GM21360 (cell line): ENCODE results near the gene RASSF7.
A peak's percentile ranks its signal among the peaks of the same experiment; 100 is the strongest.
"Not testable (repeated sequence)": the region's sequence is repeated elsewhere in the genome, so short reads cannot be mapped to it uniquely, and the experiment has no call there.

Experiments
- ATAC-seq: cut with Tn5 transposase; IDR thresholded peaks from one replicate; pipeline ENCODE4 v1.9.1; 2021; ENCODE audit warnings: mild to moderate bottlenecking, moderate library complexity; ENCODE audit not compliant: unreplicated experiment

RASSF7 gene, protein sequence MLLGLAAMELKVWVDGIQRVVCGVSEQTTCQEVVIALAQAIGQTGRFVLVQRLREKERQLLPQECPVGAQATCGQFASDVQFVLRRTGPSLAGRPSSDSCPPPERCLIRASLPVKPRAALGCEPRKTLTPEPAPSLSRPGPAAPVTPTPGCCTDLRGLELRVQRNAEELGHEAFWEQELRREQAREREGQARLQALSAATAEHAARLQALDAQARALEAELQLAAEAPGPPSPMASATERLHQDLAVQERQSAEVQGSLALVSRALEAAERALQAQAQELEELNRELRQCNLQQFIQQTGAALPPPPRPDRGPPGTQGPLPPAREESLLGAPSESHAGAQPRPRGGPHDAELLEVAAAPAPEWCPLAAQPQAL

DNA sequence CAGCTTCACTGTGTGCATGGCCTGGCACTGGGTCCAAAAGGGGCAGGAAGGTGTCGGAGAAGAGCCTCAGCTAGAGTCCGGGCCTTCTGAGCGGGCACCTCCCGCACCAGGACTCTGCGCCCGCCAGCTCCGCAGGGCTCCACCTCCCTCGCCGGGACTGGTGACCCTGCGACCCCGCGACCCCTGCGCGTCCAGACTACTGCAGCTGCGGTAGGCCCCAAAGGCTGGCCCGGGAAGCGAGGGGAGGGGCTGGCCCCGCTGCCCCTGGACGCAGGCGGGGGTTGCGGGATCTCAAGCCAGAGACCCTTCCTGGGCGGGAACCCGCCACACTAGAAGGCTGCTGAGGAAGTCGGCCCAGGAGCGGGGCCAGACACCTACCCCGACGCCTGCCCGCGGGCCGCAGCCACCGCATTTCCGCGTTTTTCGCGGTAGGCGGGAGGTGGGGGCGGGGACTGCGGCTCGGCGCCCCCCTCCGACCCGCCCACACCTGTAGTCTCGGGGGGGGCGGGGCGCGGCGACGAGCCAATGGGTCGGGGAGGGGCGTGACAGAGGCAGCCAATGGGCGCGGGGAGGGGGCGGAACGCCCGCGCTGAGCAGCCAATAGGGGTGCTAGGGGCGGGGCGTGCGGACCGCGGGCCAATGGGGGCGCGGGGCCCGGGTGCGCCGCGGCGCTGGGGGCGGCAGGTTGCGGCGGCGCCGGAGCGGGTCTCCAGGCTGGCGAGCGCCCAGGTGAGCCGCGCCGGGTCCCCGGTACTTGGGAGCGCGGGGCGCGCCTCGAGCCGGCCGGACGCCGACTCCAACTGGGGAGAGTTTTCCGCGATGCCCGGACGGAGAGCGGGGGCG is at the start of gene RASSF7, which contains the start of gene LMNTD2:
RASSF7 (plus strand) TSS at position 666 of the 843 bp plus-strand sequence. CDS start 799 bp downstream, outside the sequence.
LMNTD2 (minus strand) TSS at position 434 of the 843 bp plus-strand sequence; CDS start at position 412, 22 bp downstream.
- peak; percentile 70 for ATAC-seq

DNA sequence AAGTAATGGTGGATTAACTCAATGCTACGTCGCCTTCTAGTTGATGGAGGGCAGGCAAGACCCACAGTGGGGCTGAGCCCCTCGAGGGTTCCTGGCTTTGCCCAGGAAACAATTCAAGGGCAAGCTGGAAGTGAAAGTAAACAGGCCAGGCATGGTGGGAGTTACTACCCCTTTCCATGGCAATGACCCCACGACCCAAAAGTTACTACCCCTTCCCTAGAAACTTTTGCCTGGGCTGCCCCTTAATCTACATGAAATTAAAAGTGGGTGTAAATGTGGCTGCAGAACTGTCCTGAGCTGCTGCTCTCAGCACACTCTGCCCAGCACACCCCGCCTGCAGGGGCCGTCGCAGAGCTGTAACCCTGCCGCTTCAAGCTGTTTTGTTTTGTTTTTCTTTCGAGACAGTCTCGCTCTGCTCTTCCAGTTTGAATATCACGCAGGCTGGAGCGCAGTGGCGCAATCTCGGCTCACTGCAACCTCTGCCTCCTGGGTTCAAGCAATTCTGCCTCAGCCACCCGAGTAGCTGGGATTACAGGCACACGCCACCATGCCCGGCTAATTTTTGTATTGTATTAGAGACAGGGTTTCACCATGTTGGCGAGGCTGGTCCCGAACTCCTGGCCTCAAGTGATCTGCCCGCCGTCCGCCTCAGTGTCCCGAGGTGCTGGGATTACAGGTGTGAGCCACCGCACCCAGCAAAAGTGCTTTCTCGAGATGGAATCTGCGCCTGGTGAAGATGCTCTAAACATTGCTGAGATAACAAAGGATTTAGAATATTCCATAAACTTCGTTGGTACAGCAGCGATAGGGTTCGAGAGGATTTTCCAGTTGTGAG is 47.8 kb upstream of the RASSF7 start:
- no peak for ATAC-seq

DNA sequence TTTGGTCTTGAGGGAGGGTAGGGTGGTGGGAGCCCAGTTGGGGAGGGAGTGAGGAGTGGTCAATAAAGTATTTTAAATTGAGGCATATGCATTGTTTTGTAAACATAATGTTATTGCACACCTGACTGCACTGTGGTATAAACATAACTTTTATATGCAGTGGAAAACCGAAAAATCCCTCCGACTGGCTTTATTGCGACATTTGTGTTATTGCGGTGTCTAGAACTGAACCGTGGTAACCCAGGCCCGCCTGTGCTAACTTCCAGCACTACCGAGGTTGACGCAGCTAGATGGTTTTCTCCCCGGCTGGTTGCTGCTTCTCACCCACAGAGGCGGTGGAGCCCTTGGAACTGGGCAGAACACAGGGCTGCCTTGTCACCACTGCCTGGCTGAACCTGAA is 46.2 kb upstream of the RASSF7 start:
- ATAC-seq = no peak

DNA sequence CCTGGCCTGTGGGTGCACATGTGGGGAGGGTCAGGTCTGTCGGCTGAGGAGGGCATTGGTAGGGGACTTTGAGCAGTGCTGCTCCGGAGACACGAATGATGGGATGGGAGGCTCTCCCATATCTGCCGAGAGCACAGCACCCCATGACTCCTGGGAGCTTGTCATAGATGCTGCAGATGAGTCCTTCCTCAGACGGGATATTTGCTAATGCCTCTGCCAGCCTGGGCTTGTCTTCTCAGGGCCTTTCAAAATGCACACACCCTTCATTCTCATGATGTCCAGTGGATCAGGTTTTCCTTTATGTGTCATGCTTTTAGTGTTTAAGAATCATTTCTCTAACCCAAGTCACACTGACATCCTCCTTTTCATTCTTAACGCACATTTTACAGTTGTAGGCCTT is 45.6 kb upstream of the RASSF7 start:
- no peak for ATAC-seq

DNA sequence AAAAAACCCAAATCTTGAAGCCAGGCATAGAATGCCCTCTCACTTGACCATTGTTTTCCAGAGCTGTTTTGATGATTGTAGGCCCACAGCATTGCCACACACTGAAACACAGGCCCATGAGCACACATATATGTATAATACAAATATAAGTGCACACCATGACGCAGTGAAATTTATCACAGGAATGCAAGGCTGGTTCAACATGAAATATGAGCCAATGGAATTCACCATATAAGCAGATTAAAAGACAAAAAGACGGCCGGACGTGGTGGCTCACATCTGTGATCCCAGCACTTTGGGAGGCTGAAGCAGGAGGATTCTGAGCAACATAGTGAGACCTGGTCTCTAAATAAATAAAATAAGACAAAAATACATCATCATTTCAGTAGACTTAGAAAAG is 44.4 kb upstream of the RASSF7 start:
- no peak for ATAC-seq

DNA sequence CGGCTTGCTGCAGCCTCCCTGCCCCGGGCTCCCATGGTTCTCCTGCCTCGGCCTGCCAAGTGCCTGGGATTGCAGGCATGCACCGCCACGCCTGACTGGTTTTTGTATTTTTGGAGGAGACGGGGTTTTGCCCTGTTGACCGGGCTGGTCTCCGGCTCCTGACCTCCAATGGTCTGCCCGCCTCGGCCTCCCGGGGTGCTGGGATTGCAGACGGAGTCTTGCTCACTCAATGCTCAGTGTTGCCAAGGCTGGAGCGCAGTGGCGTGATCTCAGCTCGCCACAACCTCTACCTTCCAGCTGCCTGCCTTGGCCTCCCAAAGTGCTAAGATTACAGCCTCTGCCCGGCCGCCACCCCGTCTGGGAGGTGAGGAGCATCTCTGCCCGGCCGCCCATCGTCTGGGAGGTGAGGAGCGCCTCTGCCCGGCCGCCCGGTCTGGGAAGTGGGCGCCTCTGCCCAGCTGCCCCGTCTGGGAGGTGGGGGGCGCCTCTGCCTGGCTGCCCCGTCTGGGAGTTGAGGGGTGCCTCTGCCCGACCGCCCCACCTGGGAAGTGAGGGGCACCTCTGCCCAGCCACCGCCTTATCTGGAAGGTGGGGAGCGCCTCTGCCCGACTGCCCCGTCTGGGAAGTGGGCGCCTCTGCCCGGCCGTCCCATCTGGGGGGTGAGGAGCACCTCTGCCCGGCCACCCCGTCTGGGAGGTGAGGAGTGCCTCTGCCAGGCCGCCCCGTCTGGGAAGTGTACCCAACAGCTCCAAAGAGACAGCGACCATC is 43.7 kb upstream of the RASSF7 start:
- not testable (repeated sequence) for ATAC-seq

DNA sequence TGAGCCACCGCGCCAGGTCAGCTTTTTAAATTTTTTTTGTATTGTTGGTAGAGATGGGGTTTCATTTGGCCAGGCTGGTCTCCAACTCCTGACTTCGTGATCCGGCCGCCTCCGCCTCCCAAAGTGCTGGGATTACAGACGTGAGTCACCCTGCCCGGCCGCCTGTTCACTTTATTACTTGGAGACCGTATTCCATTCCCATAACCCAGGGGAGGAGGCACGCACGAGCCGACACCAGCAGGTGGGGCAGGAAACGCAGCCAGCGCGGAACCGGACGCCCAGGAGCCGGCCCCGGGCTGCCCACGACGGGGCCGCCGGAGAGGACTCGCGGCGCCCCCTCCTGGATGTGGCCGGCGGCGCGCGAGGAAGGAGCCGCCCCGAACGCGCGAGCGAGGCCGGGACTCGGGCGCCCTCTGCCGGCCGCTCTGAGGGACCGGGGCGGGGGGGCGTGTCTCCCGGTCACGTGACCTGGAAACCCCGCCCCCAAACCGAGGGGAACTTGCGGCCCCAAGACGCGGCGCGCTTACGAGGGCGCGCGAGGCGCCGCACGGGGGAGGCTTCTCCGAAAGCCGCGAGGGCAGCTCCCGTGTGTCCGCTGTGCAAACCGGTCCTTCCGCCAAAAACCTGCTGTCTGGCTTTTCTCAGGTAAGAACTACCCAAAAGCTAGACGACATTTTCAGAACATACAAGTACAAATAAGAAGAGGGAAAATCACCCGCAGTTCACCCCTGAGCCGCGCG is 42.1 kb upstream of the RASSF7 start:
- ATAC-seq = peak; percentile 91

DNA sequence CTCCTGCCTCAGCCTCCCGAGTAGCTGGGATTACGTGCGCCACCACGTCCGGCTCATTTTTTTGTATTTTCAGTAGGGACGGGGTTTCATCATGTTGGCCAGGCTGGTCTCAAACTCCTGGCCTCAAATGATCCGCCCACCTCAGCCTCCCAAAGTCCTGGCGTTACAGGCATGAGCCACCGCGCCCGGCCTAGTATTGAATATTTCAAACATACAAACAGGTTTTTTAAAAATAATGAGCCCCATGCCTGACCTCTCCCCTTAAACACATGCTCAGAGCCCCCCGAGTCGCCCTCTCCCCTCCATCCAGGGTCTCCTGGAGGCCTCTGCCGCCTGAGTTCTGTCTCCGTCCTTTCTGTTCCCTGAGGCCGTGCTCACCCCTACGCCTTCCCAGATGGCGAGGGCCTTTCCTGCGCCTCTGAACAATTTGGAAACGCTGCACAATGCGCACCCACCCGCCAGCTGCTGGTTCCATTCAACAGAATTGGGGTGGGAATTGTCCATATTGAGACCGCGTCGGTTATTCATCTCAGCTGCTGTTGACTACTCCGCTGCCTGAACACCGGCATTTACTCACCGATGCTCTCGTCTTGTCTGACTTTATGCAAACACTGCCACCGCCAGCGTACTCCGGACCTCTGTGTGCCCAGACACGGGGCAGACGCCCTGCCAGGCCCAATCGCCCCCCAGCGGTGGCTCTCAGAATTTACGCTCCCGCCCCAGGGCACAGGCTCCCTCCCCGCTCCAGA is 40.2 kb upstream of the RASSF7 start:
- no peak for ATAC-seq

DNA sequence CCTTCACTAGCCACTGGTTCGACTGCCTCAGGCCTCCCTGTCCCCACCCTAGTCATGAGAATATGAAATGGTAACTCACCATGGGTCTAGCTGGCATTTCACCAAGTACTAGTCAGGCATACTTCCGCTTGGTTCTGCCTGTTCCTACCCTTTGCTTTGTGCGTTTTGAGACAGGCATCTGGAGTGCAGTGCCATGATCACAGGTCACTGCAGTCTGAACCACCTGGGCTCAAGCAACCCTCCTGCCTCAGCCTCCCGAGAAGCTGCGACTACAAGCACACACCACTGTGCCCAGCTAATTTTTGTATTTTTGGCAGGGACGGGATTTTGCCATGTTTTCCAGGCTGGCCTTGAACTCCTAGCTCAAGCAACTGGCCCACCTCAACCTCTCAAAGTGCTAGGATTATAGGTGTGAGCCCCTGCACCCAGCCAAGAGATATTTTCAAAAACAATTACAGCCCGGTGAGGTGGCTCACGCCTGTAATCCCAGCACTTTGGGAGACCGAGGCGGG is 39.5 kb upstream of the RASSF7 start:
- no peak for ATAC-seq

DNA sequence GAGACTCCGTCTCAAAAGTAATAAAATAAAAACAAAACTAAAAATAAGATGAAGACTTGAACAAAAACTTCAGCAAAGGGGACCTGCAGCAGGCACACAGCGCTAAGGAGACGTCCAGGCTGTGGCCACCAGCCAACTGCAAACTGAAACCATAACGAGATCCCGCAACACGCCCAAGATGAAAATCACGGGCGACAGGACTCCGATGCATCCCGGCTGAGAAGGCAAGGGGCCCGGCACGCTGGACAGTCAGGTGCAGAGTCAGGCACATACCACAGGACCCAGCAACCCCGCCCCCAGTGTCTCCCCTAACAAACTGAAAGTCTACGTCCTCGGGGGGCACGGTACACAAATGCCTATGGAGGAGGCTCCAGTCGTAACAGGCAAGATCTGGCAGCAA is 34.6 kb upstream of the RASSF7 start:
- no peak for ATAC-seq

DNA sequence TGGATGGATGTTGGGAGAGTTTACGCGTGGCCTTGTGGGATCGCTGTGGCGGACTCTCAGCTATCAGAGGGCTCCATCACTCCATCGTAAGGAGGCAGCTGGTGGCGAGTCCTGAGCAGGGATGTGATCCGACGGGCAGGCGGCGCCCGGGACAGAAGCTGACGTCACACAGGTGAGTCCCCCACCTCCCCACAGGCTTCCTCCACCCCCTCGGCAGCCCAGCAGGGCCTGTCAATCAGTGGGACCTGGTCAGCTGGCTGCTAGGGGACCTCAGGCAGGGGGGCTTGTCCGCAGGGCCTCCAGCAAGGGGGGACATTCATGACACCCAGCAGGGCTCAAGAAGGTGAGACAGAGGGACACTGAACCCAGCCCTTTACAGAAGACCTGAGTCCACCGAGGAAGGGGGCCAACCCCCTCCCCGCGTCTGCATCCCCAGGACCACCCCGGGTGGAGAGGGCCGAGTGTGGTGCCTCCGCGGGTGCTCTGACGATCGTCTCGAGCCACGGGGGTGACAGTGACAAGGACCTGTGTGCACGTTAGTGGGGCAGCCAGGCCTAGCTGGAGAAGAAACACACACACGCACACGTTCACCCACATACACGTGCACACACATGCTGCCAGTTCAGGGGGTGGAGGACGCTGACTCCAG is 32.5 kb upstream of the RASSF7 start:
- no peak for ATAC-seq

DNA sequence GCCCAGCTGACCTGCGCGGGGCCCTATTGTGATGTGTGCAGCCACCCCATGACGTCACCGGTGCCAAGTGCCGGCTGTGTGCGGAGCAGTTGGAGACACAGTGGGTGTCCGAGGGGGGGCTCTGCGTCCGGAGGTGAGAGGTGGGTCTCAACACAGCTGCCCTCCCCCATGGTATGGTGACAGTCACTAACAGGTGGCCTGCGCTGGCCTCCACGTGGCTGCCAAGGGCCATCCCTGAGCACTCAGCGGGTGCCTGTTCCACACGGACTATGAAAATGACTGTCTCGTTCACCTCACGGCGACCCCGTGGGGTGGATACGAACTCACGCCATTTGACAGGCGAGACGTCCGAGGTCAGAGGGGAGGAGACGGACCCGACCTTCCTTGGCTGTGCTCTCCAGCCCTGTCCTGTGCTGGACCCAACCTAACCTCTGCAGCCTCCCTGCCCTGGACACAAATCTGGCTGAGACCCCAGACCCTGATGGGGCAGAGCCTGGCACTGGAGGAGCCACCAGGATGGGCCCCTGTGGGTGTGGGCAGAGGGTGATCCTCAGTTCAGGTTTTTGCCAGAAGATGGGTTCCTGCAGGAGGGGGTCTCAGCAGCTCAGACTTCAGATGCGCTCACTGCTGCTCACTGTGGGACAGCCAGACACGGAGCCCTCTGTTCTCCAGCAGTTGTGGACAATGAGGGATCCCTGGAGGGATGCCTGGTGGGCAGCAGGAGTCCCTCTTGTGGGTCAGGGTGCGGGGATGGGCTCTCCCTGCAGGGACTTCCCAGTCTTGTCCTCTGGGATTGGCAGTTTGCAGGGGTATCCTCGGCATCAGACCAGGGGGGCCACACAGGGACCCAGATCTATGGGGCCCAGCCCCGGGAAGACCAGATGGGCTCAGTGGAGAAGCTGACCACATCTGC is 31.7 kb upstream of the RASSF7 start:
- ATAC-seq = no peak

DNA sequence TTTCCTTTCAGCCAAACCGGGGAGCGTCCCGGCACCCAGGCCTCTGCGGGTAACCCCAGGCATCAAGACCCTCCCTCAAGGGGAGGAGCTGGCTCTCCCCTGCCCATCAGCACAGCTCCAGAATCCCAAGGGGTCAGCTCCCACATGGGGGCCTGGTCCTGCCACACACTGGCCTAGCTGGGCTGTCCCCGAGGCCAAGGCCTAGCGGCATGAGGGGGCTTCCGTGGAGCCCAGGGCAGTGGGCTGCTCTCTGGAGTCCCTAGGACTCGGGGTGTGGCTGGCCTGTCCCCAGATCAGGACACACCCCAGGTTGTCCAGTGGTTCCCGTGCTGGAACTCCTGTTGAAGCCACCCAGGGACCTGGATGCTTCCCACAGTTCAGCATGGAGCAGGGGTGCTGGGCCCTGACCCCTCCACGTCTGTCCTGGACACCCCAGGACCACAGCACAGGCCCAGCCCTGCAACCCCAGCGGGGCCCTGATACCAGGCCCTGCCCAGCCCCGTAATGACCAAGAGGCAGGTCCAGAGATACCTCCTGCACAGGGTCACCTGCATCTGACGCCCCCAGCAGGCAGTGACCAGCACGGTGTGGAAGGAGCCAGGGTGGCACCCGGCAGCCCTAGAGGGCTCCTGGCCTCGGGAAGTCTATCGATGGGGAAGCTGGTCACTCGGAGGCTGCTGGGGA is 30.9 kb upstream of the RASSF7 start:
- ATAC-seq = no peak

DNA sequence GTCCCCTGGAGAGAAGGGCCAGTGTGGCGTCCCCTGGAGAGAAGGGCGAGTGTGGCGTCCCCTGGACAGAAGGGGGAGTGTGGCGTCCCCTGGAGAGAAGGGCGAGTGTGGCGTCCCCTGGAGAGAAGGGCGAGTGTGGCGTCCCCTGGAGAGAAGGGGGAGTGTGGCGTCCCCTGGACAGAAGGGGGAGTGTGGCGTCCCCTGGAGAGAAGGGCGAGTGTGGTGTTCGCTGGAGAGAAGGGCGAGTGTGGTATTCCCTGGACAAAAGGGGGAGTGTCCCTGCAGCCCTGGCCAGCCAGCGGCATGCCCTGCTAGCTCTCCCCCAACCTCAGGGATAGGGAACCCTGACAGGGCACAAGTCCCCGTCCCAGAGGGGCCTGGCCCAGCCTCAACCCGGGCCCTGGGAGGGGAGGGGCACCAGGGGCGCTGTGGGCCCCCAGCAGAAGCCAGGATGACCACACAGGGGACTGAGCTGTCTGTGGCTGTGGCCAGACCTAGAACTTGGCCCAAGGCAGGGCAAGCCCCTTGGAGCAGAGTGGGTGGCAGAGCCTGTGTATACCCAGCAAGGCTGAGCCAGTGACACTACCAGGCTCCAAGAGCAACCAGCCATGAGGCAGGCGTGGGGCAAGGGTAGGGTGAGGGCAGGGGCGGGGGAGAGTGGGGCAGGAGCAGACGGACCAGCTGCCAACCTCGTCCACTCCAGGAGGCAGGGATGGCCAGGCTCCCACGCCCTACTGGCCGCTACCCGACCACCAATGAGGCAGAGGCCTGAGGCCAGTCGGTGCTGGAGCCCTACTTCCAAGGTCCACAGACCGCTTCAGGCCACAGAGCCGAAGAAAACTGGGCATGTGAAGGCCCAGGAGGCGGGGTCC is 29.6 kb upstream of the RASSF7 start:
- no peak for ATAC-seq

DNA sequence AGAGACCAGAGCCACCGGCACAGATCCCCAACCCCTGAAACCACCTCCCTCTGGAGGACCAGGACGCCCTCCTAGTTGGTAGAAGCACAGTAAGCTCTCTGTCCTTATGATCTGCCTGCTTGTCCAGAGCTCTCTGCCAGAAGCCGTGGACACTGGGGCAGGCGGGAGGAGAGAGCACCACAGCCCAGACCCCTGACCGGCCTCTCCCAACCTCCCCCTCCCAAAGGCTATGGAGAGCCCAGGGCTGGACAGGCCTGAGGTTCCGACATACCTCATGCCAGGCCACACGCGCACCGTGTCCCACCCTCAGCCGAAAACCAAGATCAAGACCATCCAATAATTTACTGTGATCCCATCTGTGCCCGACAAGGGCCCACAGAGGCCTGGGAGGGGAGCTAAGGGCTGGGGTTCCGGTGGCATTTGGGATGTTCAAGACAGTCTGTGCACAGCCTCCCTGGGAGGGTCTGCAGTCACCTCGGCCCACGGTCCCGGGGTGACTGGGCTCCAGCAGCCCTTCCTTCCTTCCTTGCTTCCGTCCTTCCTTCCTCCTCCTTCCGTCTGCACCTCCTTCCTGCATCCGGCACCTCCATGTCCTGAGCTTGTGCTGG is 28.7 kb upstream of the RASSF7 start:
- no peak for ATAC-seq
